ENCODE data around the gene ZNRF1. TPM values are rescaled to one million over a fixed set of nuclear protein-coding genes. Genes with fewer than 3 reads are reported as not detected.

The ZNRF1 gene
- total RNA-seq, 2 donors from 2014 or later = 27.7 to 29.7 TPM

DNA sequence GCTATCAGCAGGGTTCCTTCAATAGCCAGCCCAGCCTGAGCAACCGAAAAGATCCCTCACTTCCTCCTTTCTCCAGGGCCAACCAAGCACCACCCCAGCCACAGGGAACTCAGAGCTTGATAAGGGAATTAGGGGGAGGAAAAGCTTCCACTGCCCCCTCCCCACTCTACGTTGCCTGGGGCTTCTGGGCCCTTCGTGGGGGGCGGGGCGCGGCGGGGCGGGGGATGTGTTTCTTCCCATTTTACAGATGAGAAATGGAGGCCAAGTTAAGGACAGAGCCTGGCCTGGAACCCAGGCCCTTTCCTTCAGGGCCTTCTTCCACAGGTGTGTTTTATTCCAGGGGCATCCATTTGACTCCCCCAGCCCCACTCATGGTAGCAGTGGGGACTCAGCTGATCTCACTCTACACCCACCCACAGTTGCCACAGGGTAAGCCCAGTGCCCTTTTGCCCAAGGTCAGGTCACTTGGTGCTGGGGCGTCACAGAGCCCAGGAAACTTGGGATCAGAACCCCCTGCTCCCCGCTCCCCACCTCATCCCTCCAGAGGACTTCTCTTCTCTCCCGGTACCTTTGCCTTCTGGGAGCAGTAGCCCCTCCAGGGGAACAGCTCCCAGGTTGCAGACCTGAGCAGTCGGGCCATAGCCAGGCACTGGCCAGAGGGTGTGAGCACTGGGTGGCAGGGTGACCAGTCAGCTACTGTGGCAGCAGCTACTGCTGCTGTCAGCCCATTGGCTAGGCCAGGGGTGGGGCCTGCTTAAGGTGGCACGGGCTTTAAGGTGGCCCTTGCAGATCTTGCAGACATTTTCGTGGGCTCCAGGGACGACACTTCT, 117.5 kb downstream of the ZNRF1 start, which contains the start of gene LDHD:
TSS of gene LDHD (minus strand) at position 700 of the 830 bp plus-strand sequence. CDS start at position 640, 60 bp downstream.
- H3K27ac ChIP-seq = peak within 1 kb of the TSS; percentile 47
- no peaks in the 10 kb centered on the region for H3K9me3 ChIP-seq
- H3K9ac ChIP-seq (ENCODE audit: low read depth in 2 of 2, low read length in 2 of 2) = peak within 1 kb of the TSS; percentile 60 to 64
- TF ChIP-seq, protein P1, sequence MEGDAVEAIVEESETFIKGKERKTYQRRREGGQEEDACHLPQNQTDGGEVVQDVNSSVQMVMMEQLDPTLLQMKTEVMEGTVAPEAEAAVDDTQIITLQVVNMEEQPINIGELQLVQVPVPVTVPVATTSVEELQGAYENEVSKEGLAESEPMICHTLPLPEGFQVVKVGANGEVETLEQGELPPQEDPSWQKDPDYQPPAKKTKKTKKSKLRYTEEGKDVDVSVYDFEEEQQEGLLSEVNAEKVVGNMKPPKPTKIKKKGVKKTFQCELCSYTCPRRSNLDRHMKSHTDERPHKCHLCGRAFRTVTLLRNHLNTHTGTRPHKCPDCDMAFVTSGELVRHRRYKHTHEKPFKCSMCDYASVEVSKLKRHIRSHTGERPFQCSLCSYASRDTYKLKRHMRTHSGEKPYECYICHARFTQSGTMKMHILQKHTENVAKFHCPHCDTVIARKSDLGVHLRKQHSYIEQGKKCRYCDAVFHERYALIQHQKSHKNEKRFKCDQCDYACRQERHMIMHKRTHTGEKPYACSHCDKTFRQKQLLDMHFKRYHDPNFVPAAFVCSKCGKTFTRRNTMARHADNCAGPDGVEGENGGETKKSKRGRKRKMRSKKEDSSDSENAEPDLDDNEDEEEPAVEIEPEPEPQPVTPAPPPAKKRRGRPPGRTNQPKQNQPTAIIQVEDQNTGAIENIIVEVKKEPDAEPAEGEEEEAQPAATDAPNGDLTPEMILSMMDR (IDR thresholded peaks at IDR 0.05) = no peak
- H3K27me3 ChIP-seq = no peaks in the 10 kb centered on the region
- intact Hi-C loops (cut with DNase I) = no loop called here
- no peaks in the 10 kb centered on the region for H3K4me1 ChIP-seq
- H3K36me3 ChIP-seq = no peaks in the 10 kb centered on the region
- DNase-seq = peak; percentile 83
- peak within 1 kb of the TSS; percentile 50 for H3K4me3 ChIP-seq

DNA sequence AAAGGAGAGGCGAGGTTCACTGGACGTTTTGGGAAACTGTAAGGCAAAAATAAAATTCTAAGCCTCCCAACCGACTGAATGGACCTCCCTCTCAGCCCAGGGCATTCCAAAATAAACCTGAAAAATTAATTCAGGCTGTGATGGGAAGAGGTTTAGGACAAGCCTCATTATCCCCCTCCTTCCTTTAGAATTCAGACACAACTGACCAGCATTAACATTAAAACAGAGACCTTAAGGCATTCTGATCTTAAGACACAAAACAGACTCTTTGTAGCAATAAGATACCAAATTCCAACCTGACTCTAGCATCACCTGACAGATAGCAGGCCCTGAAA, 118.1 kb downstream of the ZNRF1 start:
- H3K9me3 ChIP-seq = no peaks in the 10 kb centered on the region
- DNase-seq = no peak
- H3K27ac ChIP-seq = no peak overlapping the region
- H3K36me3 ChIP-seq = no peaks in the 10 kb centered on the region
- H3K9ac ChIP-seq (ENCODE audit: low read depth in 2 of 2, low read length in 2 of 2) = peak overlapping the region in 1 of 2 donors; percentile 60
- H3K4me1 ChIP-seq = no peaks in the 10 kb centered on the region
- TF ChIP-seq, protein P1 (IDR thresholded peaks at IDR 0.05) = no peak
- intact Hi-C loops (cut with DNase I) = no loop called here
- no peaks in the 10 kb centered on the region for H3K27me3 ChIP-seq
- no peak overlapping the region for H3K4me3 ChIP-seq

DNA sequence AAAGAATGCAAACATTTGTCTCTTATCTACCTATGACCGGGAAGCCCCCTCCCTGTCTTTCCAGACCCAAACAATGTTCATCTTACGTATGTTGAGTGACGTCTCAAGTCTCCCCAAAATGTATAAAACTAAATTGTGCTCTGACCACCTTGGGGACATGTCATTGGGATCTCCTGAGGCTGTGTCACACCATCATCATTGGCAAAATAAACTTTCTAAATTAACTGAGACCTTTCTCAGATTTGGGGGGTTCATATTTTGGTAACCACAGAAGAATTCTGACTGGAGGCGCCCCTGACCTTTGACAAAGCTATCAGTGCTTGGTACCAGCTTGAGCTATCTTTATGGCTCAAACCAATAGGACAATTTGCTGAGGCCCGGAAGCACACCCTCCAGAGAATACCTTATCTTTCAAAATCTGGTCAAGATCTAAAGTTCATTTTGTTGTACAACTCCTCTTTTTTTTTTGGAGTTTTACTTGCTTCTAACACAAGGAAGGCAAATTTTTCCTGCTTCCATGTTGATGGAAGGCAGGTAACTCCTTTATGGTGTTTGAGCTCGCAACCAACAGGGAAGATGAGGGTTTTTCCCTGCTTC, 120.2 kb downstream of the ZNRF1 start:
- intact Hi-C loops (cut with DNase I) = no loop called here

DNA sequence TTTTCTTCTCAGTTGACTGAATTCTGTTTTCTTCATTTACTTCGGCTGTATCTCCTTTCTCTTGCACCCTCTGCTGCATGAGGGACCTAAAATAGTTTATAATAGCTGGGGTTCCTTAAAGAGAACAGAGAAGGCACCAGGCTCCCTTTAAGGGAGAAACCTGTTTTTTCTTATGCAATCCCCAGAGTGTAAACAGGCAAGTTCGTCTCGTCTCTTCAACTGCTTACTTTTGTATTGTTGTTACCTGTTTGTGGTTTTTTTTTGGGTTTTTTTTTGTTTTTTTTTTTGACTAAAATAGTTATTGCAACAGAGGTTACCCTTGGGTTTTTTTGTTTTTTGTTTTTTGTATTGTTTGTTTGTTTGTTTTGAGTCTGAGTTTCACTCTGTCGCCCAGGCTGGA, 121.4 kb downstream of the ZNRF1 start:
- Histone ChIP-seq H3K4me3 (no peak overlapping the region), H3K9me3 (no peaks in the 10 kb centered on the region), H3K4me1 (no peaks in the 10 kb centered on the region), H3K9ac (ENCODE audit: low read depth in 2 of 2, low read length in 2 of 2) (no peak overlapping the region), H3K36me3 (no peaks in the 10 kb centered on the region), H3K27ac (no peak overlapping the region), H3K27me3 (no peaks in the 10 kb centered on the region)
- intact Hi-C loops (cut with DNase I) = no loop called here
- no peak for DNase-seq
- TF ChIP-seq, protein P1 (IDR thresholded peaks at IDR 0.05) = no peak

More for the DNA sequence above, 120.2 kb downstream of the ZNRF1 start:
- Histone ChIP-seq H3K4me3 (no peak overlapping the region), H3K27me3 (no peaks in the 10 kb centered on the region), H3K9me3 (no peaks in the 10 kb centered on the region), H3K36me3 (no peaks in the 10 kb centered on the region), H3K9ac (ENCODE audit: low read depth in 2 of 2, low read length in 2 of 2) (no peak overlapping the region), H3K4me1 (no peaks in the 10 kb centered on the region), H3K27ac (no peak overlapping the region)
- TF ChIP-seq, protein P1 (IDR thresholded peaks at IDR 0.05) = no peak
- no peak for DNase-seq

DNA sequence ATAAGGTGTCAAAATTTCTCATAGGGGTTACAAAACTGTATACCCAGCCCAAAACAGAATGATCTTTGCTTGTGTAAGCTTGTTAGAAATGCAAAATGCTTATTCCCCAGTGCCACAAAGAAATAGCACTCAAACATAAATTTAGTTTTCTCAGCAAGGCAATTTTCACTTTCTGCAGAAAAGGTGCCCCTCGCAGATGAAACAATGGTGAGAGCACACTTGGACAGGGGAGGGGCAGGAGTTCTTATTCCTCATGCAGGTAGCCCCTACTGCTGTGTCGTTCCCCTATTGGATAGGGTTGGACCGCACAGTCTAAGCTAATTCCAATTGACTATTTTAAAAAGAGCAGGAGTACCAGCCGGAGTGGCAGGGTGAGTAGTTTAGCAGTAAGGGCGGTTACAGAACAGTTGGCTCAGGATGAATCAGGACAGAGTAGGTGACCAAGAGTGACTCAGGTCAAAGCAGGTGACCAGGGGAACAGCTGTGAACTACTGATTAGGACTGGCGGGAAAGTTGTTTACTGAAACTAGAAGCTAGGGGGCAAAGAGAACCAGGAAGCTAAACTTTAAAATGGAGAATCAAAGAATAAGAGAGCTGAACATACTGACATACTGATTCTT, 123.2 kb downstream of the ZNRF1 start:
- Histone ChIP-seq H3K4me3 (no peak overlapping the region), H3K27ac (no peak overlapping the region), H3K9ac (ENCODE audit: low read depth in 2 of 2, low read length in 2 of 2) (no peak overlapping the region), H3K4me1 (no peaks in the 10 kb centered on the region), H3K27me3 (no peaks in the 10 kb centered on the region), H3K9me3 (no peaks in the 10 kb centered on the region), H3K36me3 (no peaks in the 10 kb centered on the region)
- TF ChIP-seq, protein P1 (IDR thresholded peaks at IDR 0.05) = no peak
- DNase-seq = no peak
- intact Hi-C loops (cut with DNase I) = no loop called here
